PC-9 (cell line): ENCODE results near the gene SDCCAG8.

Experiments
- CTCF ChIP-seq: fragments of 200-600 bp; sonication (generic); conservative IDR thresholded peaks from 2 replicates; pipeline ENCODE4 v1.6.1; 2017; ENCODE audit warnings: mixed run types, antibody characterized with exemption, mild to moderate bottlenecking, moderate library complexity
- EZH2 ChIP-seq: fragments of 200-600 bp; sonication (generic); IDR thresholded peaks from 2 replicates; pipeline ENCODE4 v1.8.0; 2017; ENCODE audit warnings: antibody characterized with exemption, low read depth

DNA sequence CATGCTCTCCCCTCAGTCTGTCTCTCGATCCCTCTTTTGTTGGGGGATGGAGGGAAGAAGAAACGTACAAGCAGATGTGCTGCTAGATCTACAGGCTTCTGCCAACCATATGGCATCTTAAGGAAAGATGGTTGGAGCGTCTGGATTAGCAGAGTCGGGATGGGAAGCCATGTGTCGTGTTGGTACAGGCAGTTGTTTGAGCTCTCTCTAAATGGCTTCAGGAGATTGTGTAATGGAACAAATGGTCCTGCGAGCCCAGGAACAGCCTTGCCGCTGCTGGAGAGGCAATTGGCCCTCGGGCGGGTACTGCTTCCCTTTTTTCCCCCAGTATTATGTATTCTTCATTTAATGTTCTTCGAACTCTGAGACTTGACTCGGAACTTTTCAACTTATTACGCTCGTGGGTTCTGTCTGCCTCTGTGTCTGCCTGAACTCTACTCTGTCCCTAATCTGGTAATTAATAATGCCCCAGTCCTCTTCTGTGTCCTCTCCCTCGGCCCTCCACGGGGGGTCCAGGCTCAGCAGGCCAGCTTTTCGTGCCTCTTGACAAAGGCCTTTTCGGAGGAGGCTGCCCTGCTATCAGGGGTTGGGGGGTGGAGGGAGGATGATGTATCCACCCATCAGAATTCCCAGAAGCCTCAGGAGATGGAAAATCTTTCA is 215.3 kb downstream of the SDCCAG8 start:
- TF ChIP-seq CTCF (no peak), EZH2 (no peak)
